Effector memory CD4-positive, alpha-beta T cell (primary cell): Measurements from ENCODE around the gene HDLBP.

Experiments
- DNase-seq, 3 donors: peaks; one replicate each; pipeline ENCODE4 v3.0.0-alpha.2; 2020
- H3K27ac ChIP-seq: 2 replicates; pipeline ENCODE4 v1.7.0; 2013; ENCODE audit warnings: mild to moderate bottlenecking, low read length, moderate library complexity; ENCODE audit not compliant: insufficient read depth, poor library complexity, severe bottlenecking
- H3K27me3 ChIP-seq: replicated peaks from 2 replicates; pipeline ENCODE4 v1.7.0; 2013; ENCODE audit warnings: mild to moderate bottlenecking, low read length; ENCODE audit not compliant: insufficient read depth, control insufficient read depth, poor library complexity, severe bottlenecking
- H3K36me3 ChIP-seq: 2 replicates; pipeline ENCODE4 v1.7.0; 2013; ENCODE audit warnings: mild to moderate bottlenecking, low read length, moderate library complexity; ENCODE audit not compliant: control insufficient read depth, insufficient read depth
- H3K4me1 ChIP-seq: 2 replicates; pipeline ENCODE4 v1.7.0; 2013; ENCODE audit warnings: low read length, mild to moderate bottlenecking; ENCODE audit not compliant: control insufficient read depth, insufficient read depth, poor library complexity, severe bottlenecking
- H3K4me3 ChIP-seq: 2 replicates; pipeline ENCODE4 v1.7.0; 2013; ENCODE audit warnings: low read length, low read depth, mild to moderate bottlenecking; ENCODE audit not compliant: insufficient read depth, poor library complexity, severe bottlenecking
- H3K9me3 ChIP-seq: 2 replicates; pipeline ENCODE4 v1.7.0; 2013; ENCODE audit warnings: mild to moderate bottlenecking, low read length, moderate library complexity; ENCODE audit not compliant: control insufficient read depth

The HDLBP gene

GRCh38 chr2:241224851-241225438, 90.5 kb downstream of the HDLBP start:
- Histone ChIP-seq H3K36me3 (peaks cover 23% of the 10 kb centered on the region), H3K27ac (no peak overlapping the region), H3K4me3 (no peak overlapping the region), H3K9me3 (no peaks in the 10 kb centered on the region), H3K27me3 (no peaks in the 10 kb centered on the region), H3K4me1 (no peaks in the 10 kb centered on the region)
- no peak for DNase-seq

- peaks cover 19% of the 10 kb centered on the region for H3K36me3 ChIP-seq
- H3K27ac ChIP-seq: no peak overlapping the region
- H3K9me3 ChIP-seq: no peaks in the 10 kb centered on the region
- no peak overlapping the region for H3K4me3 ChIP-seq
- no peak for DNase-seq
- no peaks in the 10 kb centered on the region for H3K27me3 ChIP-seq
- no peaks in the 10 kb centered on the region for H3K4me1 ChIP-seq
These were observed 91.2 kb downstream of the HDLBP start for GRCh38 chr2:241224018-241224850.

GRCh38 chr2:241223211-241224017, 92.1 kb downstream of the HDLBP start:
- DNase-seq: no peak
- H3K27me3 ChIP-seq: no peaks in the 10 kb centered on the region
- no peaks in the 10 kb centered on the region for H3K9me3 ChIP-seq

GRCh38 chr2:241219856-241220356, 95.6 kb downstream of the HDLBP start:
- Histone ChIP-seq H3K27me3 (no peaks in the 10 kb centered on the region), H3K4me1 (peaks cover 4% of the 10 kb centered on the region), H3K4me3 (no peak overlapping the region)

More at GRCh38 chr2:241223211-241224017, 92.1 kb downstream of the HDLBP start:
- no peak overlapping the region for H3K4me3 ChIP-seq
- no peak overlapping the region for H3K27ac ChIP-seq
- peaks cover 11% of the 10 kb centered on the region for H3K36me3 ChIP-seq
- no peaks in the 10 kb centered on the region for H3K4me1 ChIP-seq

GRCh38 chr2:241219030-241219382, 96.5 kb downstream of the HDLBP start:
- no peak for DNase-seq
- no peaks in the 10 kb centered on the region for H3K9me3 ChIP-seq
- H3K4me3 ChIP-seq: peak overlapping the region; percentile 22
- H3K36me3 ChIP-seq: no peaks in the 10 kb centered on the region
- no peaks in the 10 kb centered on the region for H3K27me3 ChIP-seq
- H3K27ac ChIP-seq: no peak overlapping the region
- peaks cover 4% of the 10 kb centered on the region for H3K4me1 ChIP-seq

More at GRCh38 chr2:241219856-241220356, 95.6 kb downstream of the HDLBP start:
- Histone ChIP-seq H3K36me3 (no peaks in the 10 kb centered on the region), H3K27ac (no peak overlapping the region), H3K9me3 (no peaks in the 10 kb centered on the region)
- DNase-seq: no peak

GRCh38 chr2:241218131-241219029, 97.1 kb downstream of the HDLBP start:
- Histone ChIP-seq H3K27ac (no peak overlapping the region), H3K4me3 (peak overlapping the region; percentile 22), H3K4me1 (peaks cover 4% of the 10 kb centered on the region), H3K27me3 (no peaks in the 10 kb centered on the region), H3K9me3 (no peaks in the 10 kb centered on the region), H3K36me3 (no peaks in the 10 kb centered on the region)
- peak in 2 of 3 donors; percentile 8 to 32 for DNase-seq

- peaks cover 4% of the 10 kb centered on the region for H3K4me1 ChIP-seq
- H3K9me3 ChIP-seq: no peaks in the 10 kb centered on the region
- no peak overlapping the region for H3K27ac ChIP-seq
These were observed 98.0 kb downstream of the HDLBP start for GRCh38 chr2:241217320-241218031.

GRCh38 chr2:241216211-241216761, 99.2 kb downstream of the HDLBP start:
- Histone ChIP-seq H3K27ac (no peak overlapping the region), H3K4me3 (no peak overlapping the region), H3K36me3 (no peaks in the 10 kb centered on the region), H3K4me1 (peaks cover 4% of the 10 kb centered on the region), H3K9me3 (no peaks in the 10 kb centered on the region), H3K27me3 (no peaks in the 10 kb centered on the region)
- DNase-seq: no peak

More at GRCh38 chr2:241217320-241218031, 98.0 kb downstream of the HDLBP start:
- no peaks in the 10 kb centered on the region for H3K27me3 ChIP-seq
- peak overlapping the region; percentile 39 for H3K4me3 ChIP-seq
- no peaks in the 10 kb centered on the region for H3K36me3 ChIP-seq
- peak in 2 of 3 donors; percentile 9 to 16 for DNase-seq
